Astrocyte (in vitro differentiated cells and primary cell): ENCODE measurements around the gene TPO. TPM values are rescaled to one million over a fixed set of nuclear protein-coding genes. Genes with fewer than 3 reads are reported as not detected.

Experiments used
- DNase-seq: peaks from one replicate; pipeline ENCODE4 v3.0.0-alpha.2; 2010; ENCODE audit warnings: low read depth
- FAIRE-seq: peaks from 2 replicates; lab custom pipeline; 2011; peaks lifted over from hg19 to GRCh38; lab: Jason Lieb, UNC
- H2AFZ ChIP-seq: 2 replicates; pipeline ENCODE4 v1.6.0; 2012; ENCODE audit warnings: low read depth, low read length, inconsistent platforms
- H3K27ac ChIP-seq: 2 replicates; pipeline ENCODE4 v1.5.1; 2011; ENCODE audit warnings: low read depth, low read length, inconsistent platforms
- H3K27me3 ChIP-seq: 2 replicates; pipeline ENCODE4 v1.6.0; 2011; ENCODE audit warnings: low read length, inconsistent platforms; ENCODE audit not compliant: insufficient read depth
- H3K36me3 ChIP-seq: 2 replicates; pipeline ENCODE4 v1.5.1; 2011; ENCODE audit warnings: low read length, inconsistent platforms; ENCODE audit not compliant: insufficient read depth
- H3K4me1 ChIP-seq: 2 replicates; pipeline ENCODE4 v1.5.1; 2011; ENCODE audit warnings: low read length, inconsistent platforms; ENCODE audit not compliant: insufficient read depth
- H3K4me2 ChIP-seq: 2 replicates; pipeline ENCODE4 v1.6.0; 2012; ENCODE audit warnings: low read length, inconsistent platforms
- H3K4me3 ChIP-seq: 2 replicates; pipeline ENCODE4 v1.5.1; 2011; ENCODE audit warnings: low read depth, mild to moderate bottlenecking, low read length, inconsistent platforms; ENCODE audit not compliant: insufficient read depth
- H3K79me2 ChIP-seq: 2 replicates; pipeline ENCODE4 v1.6.0; 2012; ENCODE audit warnings: mild to moderate bottlenecking, low read length, inconsistent platforms; ENCODE audit not compliant: insufficient read depth
- H3K9ac ChIP-seq: 2 replicates; pipeline ENCODE4 v1.6.0; 2012; ENCODE audit warnings: mild to moderate bottlenecking, low read length, inconsistent platforms
- H3K9me3 ChIP-seq: 2 replicates; pipeline ENCODE4 v1.5.1; 2012; ENCODE audit warnings: low read depth, mild to moderate bottlenecking, low read length, inconsistent platforms; ENCODE audit not compliant: insufficient read depth
- H4K20me1 ChIP-seq: 2 replicates; pipeline ENCODE4 v1.6.0; 2012; ENCODE audit warnings: low read length, inconsistent platforms; ENCODE audit not compliant: insufficient read depth
- H3K27ac Mint-ChIP-seq: one replicate; pipeline ENCODE4 v1.8.0; 2021; ENCODE audit warnings: mild to moderate bottlenecking, mixed read lengths; ENCODE audit not compliant: unreplicated experiment
- H3K27me3 Mint-ChIP-seq: one replicate; pipeline ENCODE4 v1.8.0; 2021; ENCODE audit warnings: low read depth, mixed read lengths; ENCODE audit not compliant: unreplicated experiment
- H3K36me3 Mint-ChIP-seq: one replicate; pipeline ENCODE4 v1.8.0; 2021; ENCODE audit warnings: low read depth, mixed read lengths; ENCODE audit not compliant: unreplicated experiment
- H3K4me1 Mint-ChIP-seq: one replicate; pipeline ENCODE4 v1.8.0; 2021; ENCODE audit warnings: low read depth, mixed read lengths; ENCODE audit not compliant: unreplicated experiment
- H3K4me3 Mint-ChIP-seq: one replicate; pipeline ENCODE4 v1.8.0; 2021; ENCODE audit warnings: mild to moderate bottlenecking, moderate library complexity, mixed read lengths; ENCODE audit not compliant: unreplicated experiment
- H3K9me3 Mint-ChIP-seq: one replicate; pipeline ENCODE4 v1.8.0; 2021; ENCODE audit warnings: mild to moderate bottlenecking, mixed read lengths; ENCODE audit not compliant: unreplicated experiment
- EZH2 ChIP-seq: IDR thresholded peaks from 2 replicates; pipeline ENCODE4 v1.6.1; 2012; ENCODE audit warnings: mild to moderate bottlenecking, low read length, inconsistent platforms; ENCODE audit not compliant: insufficient read depth
- total RNA-seq: library from RNA; stranded (reverse); gene quantifications from 2 replicates; pipeline ENCODE4 v1.2.1, GENCODE V29; 2021
- TF ChIP-seq, protein P1 (sequence below): IDR thresholded peaks from 2 replicates; pipeline ENCODE4 v1.5.1; 2011; ENCODE audit warnings: low read depth, mild to moderate bottlenecking, inconsistent platforms, low read length, moderate library complexity; ENCODE audit not compliant: insufficient read depth

The TPO gene
- total RNA-seq, 1 donor from 2014 or later = not detected

- H3K27ac Mint-ChIP-seq = no peak overlapping the region
- H3K27me3 Mint-ChIP-seq = peaks cover 27% of the 10 kb centered on the region
- no peak for FAIRE-seq
- peaks cover 2% of the 10 kb centered on the region for H3K36me3 Mint-ChIP-seq
- Histone ChIP-seq H3K79me2 (no peaks in the 10 kb centered on the region), H4K20me1 (no peaks in the 10 kb centered on the region), H3K27me3 (peaks cover 5% of the 10 kb centered on the region), H3K4me2 (no peak overlapping the region), H3K9me3 (no peaks in the 10 kb centered on the region), H3K27ac (no peak overlapping the region), H3K36me3 (no peaks in the 10 kb centered on the region), H3K4me3 (no peak overlapping the region), H3K9ac (no peak overlapping the region), H2AFZ (no peak overlapping the region), H3K4me1 (peaks cover 16% of the 10 kb centered on the region)
- H3K4me1 Mint-ChIP-seq = peaks cover 3% of the 10 kb centered on the region
- no peaks in the 10 kb centered on the region for H3K9me3 Mint-ChIP-seq
- DNase-seq = no peak
- TF ChIP-seq, protein P1, sequence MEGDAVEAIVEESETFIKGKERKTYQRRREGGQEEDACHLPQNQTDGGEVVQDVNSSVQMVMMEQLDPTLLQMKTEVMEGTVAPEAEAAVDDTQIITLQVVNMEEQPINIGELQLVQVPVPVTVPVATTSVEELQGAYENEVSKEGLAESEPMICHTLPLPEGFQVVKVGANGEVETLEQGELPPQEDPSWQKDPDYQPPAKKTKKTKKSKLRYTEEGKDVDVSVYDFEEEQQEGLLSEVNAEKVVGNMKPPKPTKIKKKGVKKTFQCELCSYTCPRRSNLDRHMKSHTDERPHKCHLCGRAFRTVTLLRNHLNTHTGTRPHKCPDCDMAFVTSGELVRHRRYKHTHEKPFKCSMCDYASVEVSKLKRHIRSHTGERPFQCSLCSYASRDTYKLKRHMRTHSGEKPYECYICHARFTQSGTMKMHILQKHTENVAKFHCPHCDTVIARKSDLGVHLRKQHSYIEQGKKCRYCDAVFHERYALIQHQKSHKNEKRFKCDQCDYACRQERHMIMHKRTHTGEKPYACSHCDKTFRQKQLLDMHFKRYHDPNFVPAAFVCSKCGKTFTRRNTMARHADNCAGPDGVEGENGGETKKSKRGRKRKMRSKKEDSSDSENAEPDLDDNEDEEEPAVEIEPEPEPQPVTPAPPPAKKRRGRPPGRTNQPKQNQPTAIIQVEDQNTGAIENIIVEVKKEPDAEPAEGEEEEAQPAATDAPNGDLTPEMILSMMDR = no peak
- no peak for TF ChIP-seq EZH2
- no peak overlapping the region for H3K4me3 Mint-ChIP-seq
These were observed 146.4 kb downstream of the TPO start for GRCh38 chr2:1559589-1560175.

GRCh38 chr2:1561259-1561658 lies 148.0 kb downstream of the TPO start:
- peaks cover 5% of the 10 kb centered on the region for H3K27me3 ChIP-seq
- Mint-ChIP-seq H3K36me3 (peaks cover 2% of the 10 kb centered on the region), H3K4me3 (no peak overlapping the region), H3K4me1 (peaks cover 3% of the 10 kb centered on the region), H3K27me3 (peaks cover 27% of the 10 kb centered on the region), H3K27ac (no peak overlapping the region), H3K9me3 (no peaks in the 10 kb centered on the region)
- H3K9ac ChIP-seq = no peak overlapping the region
- no peak overlapping the region for H3K27ac ChIP-seq
- H4K20me1 ChIP-seq = no peaks in the 10 kb centered on the region
- no peak for DNase-seq
- H3K4me2 ChIP-seq = no peak overlapping the region
- H3K9me3 ChIP-seq = no peaks in the 10 kb centered on the region
- peaks cover 12% of the 10 kb centered on the region for H3K4me1 ChIP-seq
- no peaks in the 10 kb centered on the region for H3K36me3 ChIP-seq
- no peak for TF ChIP-seq EZH2
- TF ChIP-seq, protein P1 = no peak
- no peak overlapping the region for H3K4me3 ChIP-seq
- no peak for FAIRE-seq
- no peak overlapping the region for H2AFZ ChIP-seq
- H3K79me2 ChIP-seq = no peaks in the 10 kb centered on the region

- no peak overlapping the region for H3K27ac ChIP-seq
- peaks cover 5% of the 10 kb centered on the region for H3K27me3 ChIP-seq
- H4K20me1 ChIP-seq = no peaks in the 10 kb centered on the region
- TF ChIP-seq, protein P1 = no peak
- TF ChIP-seq EZH2 = no peak
- no peak overlapping the region for H3K4me3 Mint-ChIP-seq
- no peaks in the 10 kb centered on the region for H3K79me2 ChIP-seq
- H3K9me3 Mint-ChIP-seq = no peaks in the 10 kb centered on the region
- no peaks in the 10 kb centered on the region for H3K36me3 ChIP-seq
- no peaks in the 10 kb centered on the region for H3K4me1 Mint-ChIP-seq
- FAIRE-seq = no peak
- H3K9me3 ChIP-seq = no peaks in the 10 kb centered on the region
- H3K36me3 Mint-ChIP-seq = no peaks in the 10 kb centered on the region
- H3K27me3 Mint-ChIP-seq = peaks cover 27% of the 10 kb centered on the region
- no peak for DNase-seq
- no peak overlapping the region for H3K4me2 ChIP-seq
- peaks cover 5% of the 10 kb centered on the region for H3K4me1 ChIP-seq
- no peak overlapping the region for H2AFZ ChIP-seq
- no peak overlapping the region for H3K9ac ChIP-seq
- H3K4me3 ChIP-seq = no peak overlapping the region
- no peak overlapping the region for H3K27ac Mint-ChIP-seq
These were observed 148.7 kb downstream of the TPO start for GRCh38 chr2:1561811-1562421.
